ENCODE results near the gene ACSL1.

DNA sequence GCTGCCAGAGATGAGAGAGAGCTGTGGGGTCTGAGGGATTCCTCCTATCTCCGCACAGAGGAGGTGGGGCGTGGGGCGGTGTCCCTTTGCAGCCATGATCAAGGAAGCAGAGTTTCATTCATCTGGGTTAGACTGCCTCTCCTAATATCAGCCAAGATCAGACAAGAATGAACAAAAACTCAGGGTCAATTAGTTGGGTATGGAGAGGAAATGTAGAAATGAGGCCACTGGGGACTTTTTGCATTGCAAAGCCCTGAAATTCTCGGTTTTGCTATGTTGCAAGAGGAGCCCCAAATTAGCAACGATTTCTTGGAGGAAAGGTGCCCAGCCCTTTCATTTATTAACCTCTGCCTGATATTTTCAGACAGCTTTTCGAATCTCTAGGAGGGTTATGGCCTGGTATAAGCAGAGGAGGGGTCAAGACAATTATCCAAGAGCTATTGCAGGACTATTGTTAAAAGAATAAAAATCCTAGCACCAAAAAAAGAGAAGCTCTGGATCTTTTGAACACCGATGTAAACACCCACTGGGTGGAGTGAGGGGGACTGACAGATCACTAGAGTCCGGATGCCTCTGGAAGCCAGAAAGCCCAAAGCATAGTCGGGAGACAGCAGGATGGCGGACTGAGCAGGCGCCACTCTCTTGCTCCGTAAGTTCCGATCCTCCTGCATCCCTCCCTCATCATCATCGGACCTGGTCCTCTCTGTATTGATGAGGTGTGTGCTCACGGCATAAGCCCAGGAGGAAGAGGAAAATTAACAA is 34.4 kb upstream of the ACSL1 start:
- no peak for TF ChIP-seq POLR2AphosphoS5 (IDR thresholded peaks at IDR 0.05; ENCODE audit: borderline replicate concordance, low read depth, low read length)
- TF ChIP-seq EZH2 (IDR thresholded peaks at IDR 0.05), result no peak
- TF ChIP-seq FOXP2 (optimal IDR thresholded peaks at IDR 0.05; ENCODE audit: control extremely low read depth, extremely low read length, insufficient read depth), result no peak
